ENCODE data around the gene SRGAP2C. TPM values are rescaled to one million over a fixed set of nuclear protein-coding genes. Genes with fewer than 3 reads are reported as not detected.
"Not testable (repeated sequence)": the region's sequence is repeated elsewhere in the genome, so short reads cannot be mapped to it uniquely, and the experiment has no call there.

The SRGAP2C gene
- polyA plus RNA-seq, 1 donor from 2014 or later, result 10.0 TPM

DNA sequence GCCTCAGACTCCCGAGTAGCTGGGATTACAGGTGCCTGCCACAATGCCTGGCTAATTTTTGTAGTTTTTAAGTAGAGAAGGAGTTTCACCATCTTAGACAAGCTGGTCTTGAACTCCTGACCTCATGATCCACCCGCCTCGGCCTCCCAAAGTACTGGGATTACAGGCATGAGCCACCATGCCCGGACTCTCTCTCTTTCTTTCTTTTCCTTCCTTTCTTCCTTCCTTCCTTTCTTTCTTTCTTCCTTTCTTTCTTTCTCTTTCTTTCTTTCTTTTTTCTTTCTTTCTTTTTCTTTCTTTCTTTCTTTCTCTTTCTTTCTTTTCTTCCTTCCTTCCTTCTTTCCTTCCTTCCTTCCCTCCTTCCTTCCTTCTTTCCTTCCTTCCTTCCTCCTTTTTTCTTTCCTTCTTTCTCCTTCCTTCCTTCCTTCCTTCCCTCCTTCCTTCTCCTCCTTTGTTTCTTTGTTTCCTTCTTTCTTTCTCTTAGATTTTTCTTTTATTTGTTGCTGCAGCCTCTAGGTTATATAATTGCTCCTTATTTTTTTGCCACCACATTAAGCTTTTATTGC, 234.4 kb downstream of the SRGAP2C start:
- H3K9me3 ChIP-seq (ENCODE audit: low read length); H3K36me3 ChIP-seq (ENCODE audit: insufficient read depth, low read length); H2AFZ ChIP-seq (ENCODE audit: low read depth, low read length); H3K79me2 ChIP-seq (replicated peaks; ENCODE audit: insufficient read depth, low read length); H3K9me2 ChIP-seq (ENCODE audit: insufficient read depth, low read length); H3K27me3 ChIP-seq (ENCODE audit: insufficient read depth, low read depth, low read length); H3K4me3 ChIP-seq (ENCODE audit: low read length); H3K9ac ChIP-seq (ENCODE audit: low read length); H3K4me2 ChIP-seq (ENCODE audit: low read length); H4K20me1 ChIP-seq (ENCODE audit: insufficient read depth); H3K27ac ChIP-seq (ENCODE audit: low read length); H3F3A ChIP-seq (ENCODE audit: insufficient read depth, low read length, poor library complexity, severe bottlenecking): not testable (repeated sequence)

DNA sequence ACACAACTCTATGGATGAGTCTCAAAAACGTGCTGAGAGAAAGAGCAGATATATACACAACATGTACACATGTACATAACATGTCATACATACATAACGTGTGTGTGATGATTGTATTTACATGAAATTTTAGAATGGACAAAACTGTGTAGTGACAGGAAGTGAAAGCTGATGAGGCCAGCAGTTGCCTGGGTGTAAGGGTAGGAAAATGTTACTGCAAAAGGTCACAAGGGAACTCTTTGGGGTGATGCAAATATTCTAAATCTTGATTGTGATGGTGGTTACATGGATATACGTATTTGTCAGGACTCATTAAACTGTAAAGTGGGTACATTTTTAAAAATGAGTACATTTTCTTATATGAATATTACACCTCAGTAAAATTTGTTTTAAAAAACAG, 236.7 kb downstream of the SRGAP2C start:
- not testable (repeated sequence) for H3K9me2 ChIP-seq (ENCODE audit: insufficient read depth, low read length); H3K9ac ChIP-seq (ENCODE audit: low read length); H3K79me2 ChIP-seq (replicated peaks; ENCODE audit: insufficient read depth, low read length); H3K4me3 ChIP-seq (ENCODE audit: low read length); H3F3A ChIP-seq (ENCODE audit: insufficient read depth, low read length, poor library complexity, severe bottlenecking); H3K27ac ChIP-seq (ENCODE audit: low read length); H2AFZ ChIP-seq (ENCODE audit: low read depth, low read length); H3K4me2 ChIP-seq (ENCODE audit: low read length); H4K20me1 ChIP-seq (ENCODE audit: insufficient read depth); H3K27me3 ChIP-seq (ENCODE audit: insufficient read depth, low read depth, low read length); H3K36me3 ChIP-seq (ENCODE audit: insufficient read depth, low read length); H3K9me3 ChIP-seq (ENCODE audit: low read length)

DNA sequence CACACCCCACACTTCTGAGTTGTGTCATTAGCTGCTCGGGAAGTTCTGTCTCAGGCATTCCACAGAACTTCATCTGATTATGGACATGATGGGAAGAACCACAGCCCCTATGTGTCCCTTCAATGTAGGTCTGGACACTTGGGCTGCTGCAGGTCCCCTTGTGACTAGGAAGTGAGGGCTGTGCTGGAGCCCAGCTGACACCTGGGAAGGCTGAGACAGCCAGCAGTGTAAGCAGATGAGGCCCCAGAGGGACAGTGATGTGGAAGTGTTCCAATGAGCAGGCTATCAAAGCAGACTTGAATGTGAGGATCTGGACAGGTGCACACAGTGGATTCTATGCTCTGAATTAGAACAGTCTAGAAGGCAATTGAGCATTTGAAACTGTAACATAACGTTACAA, 239.2 kb downstream of the SRGAP2C start:
- not testable (repeated sequence) for H3K79me2 ChIP-seq (replicated peaks; ENCODE audit: insufficient read depth, low read length); H4K20me1 ChIP-seq (ENCODE audit: insufficient read depth); H3K27ac ChIP-seq (ENCODE audit: low read length); H3K9me2 ChIP-seq (ENCODE audit: insufficient read depth, low read length); H3K4me3 ChIP-seq (ENCODE audit: low read length); H3K36me3 ChIP-seq (ENCODE audit: insufficient read depth, low read length); H3K4me2 ChIP-seq (ENCODE audit: low read length); H3F3A ChIP-seq (ENCODE audit: insufficient read depth, low read length, poor library complexity, severe bottlenecking); H2AFZ ChIP-seq (ENCODE audit: low read depth, low read length); H3K27me3 ChIP-seq (ENCODE audit: insufficient read depth, low read depth, low read length); H3K9ac ChIP-seq (ENCODE audit: low read length); H3K9me3 ChIP-seq (ENCODE audit: low read length)

GRCh38 chr1:121433517-121433916, 248.7 kb downstream of the SRGAP2C start:
- H3F3A ChIP-seq (ENCODE audit: insufficient read depth, low read length, poor library complexity, severe bottlenecking); H3K9ac ChIP-seq (ENCODE audit: low read length); H3K79me2 ChIP-seq (replicated peaks; ENCODE audit: insufficient read depth, low read length): not testable (repeated sequence)

DNA sequence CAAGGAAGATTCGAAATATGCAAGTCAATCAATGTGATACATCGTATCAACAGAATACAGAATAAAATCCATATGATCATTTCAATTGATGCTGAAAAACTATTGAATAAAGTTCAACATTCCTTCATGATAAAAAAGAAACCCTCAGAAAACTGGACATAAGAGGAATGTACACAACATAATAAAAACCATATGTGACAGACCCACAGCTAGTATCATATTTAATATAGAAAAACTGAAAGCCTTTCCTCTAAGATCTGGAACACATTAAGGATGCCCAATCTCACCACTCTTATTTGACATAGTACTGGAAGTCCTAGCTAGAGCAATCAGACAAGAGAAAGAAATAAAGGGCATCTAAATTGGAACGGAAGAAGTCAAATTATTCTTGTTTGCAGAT, 254.1 kb downstream of the SRGAP2C start:
- not testable (repeated sequence) for H2AFZ ChIP-seq (ENCODE audit: low read depth, low read length); H3K9me2 ChIP-seq (ENCODE audit: insufficient read depth, low read length); H4K20me1 ChIP-seq (ENCODE audit: insufficient read depth); H3K79me2 ChIP-seq (replicated peaks; ENCODE audit: insufficient read depth, low read length); H3K27me3 ChIP-seq (ENCODE audit: insufficient read depth, low read depth, low read length); H3K4me3 ChIP-seq (ENCODE audit: low read length); H3K9me3 ChIP-seq (ENCODE audit: low read length); H3K36me3 ChIP-seq (ENCODE audit: insufficient read depth, low read length); H3F3A ChIP-seq (ENCODE audit: insufficient read depth, low read length, poor library complexity, severe bottlenecking); H3K27ac ChIP-seq (ENCODE audit: low read length); H3K9ac ChIP-seq (ENCODE audit: low read length); H3K4me2 ChIP-seq (ENCODE audit: low read length)

More at GRCh38 chr1:121433517-121433916, 248.7 kb downstream of the SRGAP2C start:
- H3K36me3 ChIP-seq (ENCODE audit: insufficient read depth, low read length); H4K20me1 ChIP-seq (ENCODE audit: insufficient read depth); H3K27ac ChIP-seq (ENCODE audit: low read length); H3K4me2 ChIP-seq (ENCODE audit: low read length); H3K4me3 ChIP-seq (ENCODE audit: low read length); H3K27me3 ChIP-seq (ENCODE audit: insufficient read depth, low read depth, low read length); H3K9me2 ChIP-seq (ENCODE audit: insufficient read depth, low read length); H2AFZ ChIP-seq (ENCODE audit: low read depth, low read length); H3K9me3 ChIP-seq (ENCODE audit: low read length): not testable (repeated sequence)

GRCh38 chr1:121440993-121441392, 256.2 kb downstream of the SRGAP2C start:
- Histone ChIP-seq H3K4me3 (ENCODE audit: low read length) (no peak overlapping the region), H3K27me3 (ENCODE audit: insufficient read depth, low read depth, low read length) (no peaks in the 10 kb centered on the region), H3K9me3 (ENCODE audit: low read length) (no peaks in the 10 kb centered on the region), H3K4me2 (ENCODE audit: low read length) (no peak overlapping the region), H4K20me1 (ENCODE audit: insufficient read depth) (no peaks in the 10 kb centered on the region), H3K36me3 (ENCODE audit: insufficient read depth, low read length) (no peaks in the 10 kb centered on the region), H3K79me2 (replicated peaks; ENCODE audit: insufficient read depth, low read length) (no peaks in the 10 kb centered on the region), H2AFZ (ENCODE audit: low read depth, low read length) (no peak overlapping the region), H3K27ac (ENCODE audit: low read length) (no peak overlapping the region), H3F3A (ENCODE audit: insufficient read depth, low read length, poor library complexity, severe bottlenecking) (no peaks in the 10 kb centered on the region), H3K9me2 (ENCODE audit: insufficient read depth, low read length) (no peaks in the 10 kb centered on the region), H3K9ac (ENCODE audit: low read length) (no peak overlapping the region)
- TF ChIP-seq RAD21 (conservative IDR thresholded peaks at IDR 0.05), result no peak
- TF ChIP-seq EZH2 (IDR thresholded peaks at IDR 0.05; ENCODE audit: borderline replicate concordance, insufficient read depth, low read length, poor library complexity, severe bottlenecking), result no peak
- no peak for TF ChIP-seq SMC3 (conservative IDR thresholded peaks at IDR 0.05; ENCODE audit: poor library complexity)
- no peak for TF ChIP-seq POLR2AphosphoS5 (IDR thresholded peaks at IDR 0.05)
- no peak for TF ChIP-seq CTCF (IDR thresholded peaks at IDR 0.05; ENCODE audit: poor library complexity, severe bottlenecking)
- TF ChIP-seq EP300 (conservative IDR thresholded peaks at IDR 0.05; ENCODE audit: poor library complexity, severe bottlenecking), result no peak

Data from neural cell (in vitro differentiated cells).